ENCODE measurements around the gene SCD5. TPM values are rescaled to one million over a fixed set of nuclear protein-coding genes. Genes with fewer than 3 reads are reported as not detected.

Gene SCD5
- total RNA-seq, 2 donors from 2014 or later = 24.0 to 122 TPM

- DNase-seq (ENCODE audit: low spot score) = no peak
- no peaks in the 10 kb centered on the region for H3K9me3 ChIP-seq
- no peak overlapping the region for H3K27ac ChIP-seq
- H3K4me1 ChIP-seq (replicated peaks) = no peaks in the 10 kb centered on the region
- 90% methylated on average over 6 of the region's 6 CpGs for whole genome bisulfite sequencing
- intact Hi-C loops (cut with DNase I) = no loop called here
- no peaks in the 10 kb centered on the region for H3K36me3 ChIP-seq
- no peaks in the 10 kb centered on the region for H3K27me3 ChIP-seq (replicated peaks; ENCODE audit: insufficient read depth)
- TF ChIP-seq, protein P1, sequence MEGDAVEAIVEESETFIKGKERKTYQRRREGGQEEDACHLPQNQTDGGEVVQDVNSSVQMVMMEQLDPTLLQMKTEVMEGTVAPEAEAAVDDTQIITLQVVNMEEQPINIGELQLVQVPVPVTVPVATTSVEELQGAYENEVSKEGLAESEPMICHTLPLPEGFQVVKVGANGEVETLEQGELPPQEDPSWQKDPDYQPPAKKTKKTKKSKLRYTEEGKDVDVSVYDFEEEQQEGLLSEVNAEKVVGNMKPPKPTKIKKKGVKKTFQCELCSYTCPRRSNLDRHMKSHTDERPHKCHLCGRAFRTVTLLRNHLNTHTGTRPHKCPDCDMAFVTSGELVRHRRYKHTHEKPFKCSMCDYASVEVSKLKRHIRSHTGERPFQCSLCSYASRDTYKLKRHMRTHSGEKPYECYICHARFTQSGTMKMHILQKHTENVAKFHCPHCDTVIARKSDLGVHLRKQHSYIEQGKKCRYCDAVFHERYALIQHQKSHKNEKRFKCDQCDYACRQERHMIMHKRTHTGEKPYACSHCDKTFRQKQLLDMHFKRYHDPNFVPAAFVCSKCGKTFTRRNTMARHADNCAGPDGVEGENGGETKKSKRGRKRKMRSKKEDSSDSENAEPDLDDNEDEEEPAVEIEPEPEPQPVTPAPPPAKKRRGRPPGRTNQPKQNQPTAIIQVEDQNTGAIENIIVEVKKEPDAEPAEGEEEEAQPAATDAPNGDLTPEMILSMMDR (IDR thresholded peaks at IDR 0.05) = no peak
- TF ChIP-seq POLR2AphosphoS5 (IDR thresholded peaks at IDR 0.05) (no peak), POLR2A (IDR thresholded peaks at IDR 0.05) (no peak)
- no peak overlapping the region for H3K4me3 ChIP-seq
These were observed 137.2 kb downstream of the SCD5 start for GRCh38 chr4:82661181-82661992.

- 47% methylated on average over 4 of the region's 4 CpGs for WGBS
- no peak for DNase-seq (ENCODE audit: low spot score)
- no peaks in the 10 kb centered on the region for H3K27me3 ChIP-seq (replicated peaks; ENCODE audit: insufficient read depth)
- no peak overlapping the region for H3K4me3 ChIP-seq
- no peaks in the 10 kb centered on the region for H3K9me3 ChIP-seq
- no peaks in the 10 kb centered on the region for H3K4me1 ChIP-seq (replicated peaks)
- H3K27ac ChIP-seq = no peak overlapping the region
- no peaks in the 10 kb centered on the region for H3K36me3 ChIP-seq
- intact Hi-C loops (cut with DNase I) = no loop called here
- TF ChIP-seq POLR2A (IDR thresholded peaks at IDR 0.05) (no peak), POLR2AphosphoS5 (IDR thresholded peaks at IDR 0.05) (no peak)
- TF ChIP-seq, protein P1 (IDR thresholded peaks at IDR 0.05) = no peak
These were observed 146.5 kb downstream of the SCD5 start for GRCh38 chr4:82652062-82652461.

DNA sequence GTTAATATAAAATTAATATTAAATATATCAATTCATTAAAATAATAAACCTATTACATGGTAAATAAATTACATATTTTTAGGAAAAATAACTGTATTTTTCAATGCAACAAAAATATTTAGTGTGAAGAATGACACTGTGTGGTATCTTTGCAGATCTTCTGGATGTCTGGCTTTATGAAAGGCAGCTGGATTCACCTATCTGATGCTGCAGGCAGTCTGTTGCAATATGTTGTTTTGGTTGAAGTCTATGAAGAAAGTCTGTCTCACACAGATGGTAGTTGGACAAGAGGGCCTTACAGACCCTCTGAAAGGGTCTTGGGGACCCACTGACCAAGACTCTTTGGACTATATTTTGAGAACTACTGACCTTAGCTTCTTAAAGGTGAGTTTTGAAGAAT lies 147.7 kb downstream of the SCD5 start:
- TF ChIP-seq, protein P1 (IDR thresholded peaks at IDR 0.05) = no peak
- TF ChIP-seq POLR2A (IDR thresholded peaks at IDR 0.05) = no peak
- no peak for TF ChIP-seq POLR2AphosphoS5 (IDR thresholded peaks at IDR 0.05)
- H3K4me1 ChIP-seq (replicated peaks) = no peaks in the 10 kb centered on the region
- H3K9me3 ChIP-seq = no peaks in the 10 kb centered on the region
- no peaks in the 10 kb centered on the region for H3K36me3 ChIP-seq
- no peak overlapping the region for H3K4me3 ChIP-seq
- H3K27ac ChIP-seq = no peak overlapping the region
- intact Hi-C loops (cut with DNase I) = no loop called here
- no peaks in the 10 kb centered on the region for H3K27me3 ChIP-seq (replicated peaks; ENCODE audit: insufficient read depth)
- no peak for DNase-seq (ENCODE audit: low spot score)

- H3K36me3 ChIP-seq = no peaks in the 10 kb centered on the region
- no peak overlapping the region for H3K4me3 ChIP-seq
- H3K4me1 ChIP-seq (replicated peaks) = no peaks in the 10 kb centered on the region
- no peaks in the 10 kb centered on the region for H3K9me3 ChIP-seq
- TF ChIP-seq, protein P1 (IDR thresholded peaks at IDR 0.05) = no peak
- no peak for TF ChIP-seq POLR2AphosphoS5 (IDR thresholded peaks at IDR 0.05)
- no peak for TF ChIP-seq POLR2A (IDR thresholded peaks at IDR 0.05)
- no peak overlapping the region for H3K27ac ChIP-seq
- DNase-seq (ENCODE audit: low spot score) = no peak
- 62% methylated on average over 3 of the region's 3 CpGs for whole genome bisulfite sequencing
- intact Hi-C loops (cut with DNase I) = no loop called here
- H3K27me3 ChIP-seq (replicated peaks; ENCODE audit: insufficient read depth) = no peaks in the 10 kb centered on the region
These were observed 150.2 kb downstream of the SCD5 start for GRCh38 chr4:82648356-82648755.

Data from prostate gland (tissue), 2 donors.